NCI-H1105 (cell line): ENCODE measurements around the gene MLYCD.

ENCODE experiments used
- DNase-seq: peaks from one replicate; lab custom pipeline; 2025; lab: John Stamatoyannopoulos, UW

The MLYCD gene

DNA sequence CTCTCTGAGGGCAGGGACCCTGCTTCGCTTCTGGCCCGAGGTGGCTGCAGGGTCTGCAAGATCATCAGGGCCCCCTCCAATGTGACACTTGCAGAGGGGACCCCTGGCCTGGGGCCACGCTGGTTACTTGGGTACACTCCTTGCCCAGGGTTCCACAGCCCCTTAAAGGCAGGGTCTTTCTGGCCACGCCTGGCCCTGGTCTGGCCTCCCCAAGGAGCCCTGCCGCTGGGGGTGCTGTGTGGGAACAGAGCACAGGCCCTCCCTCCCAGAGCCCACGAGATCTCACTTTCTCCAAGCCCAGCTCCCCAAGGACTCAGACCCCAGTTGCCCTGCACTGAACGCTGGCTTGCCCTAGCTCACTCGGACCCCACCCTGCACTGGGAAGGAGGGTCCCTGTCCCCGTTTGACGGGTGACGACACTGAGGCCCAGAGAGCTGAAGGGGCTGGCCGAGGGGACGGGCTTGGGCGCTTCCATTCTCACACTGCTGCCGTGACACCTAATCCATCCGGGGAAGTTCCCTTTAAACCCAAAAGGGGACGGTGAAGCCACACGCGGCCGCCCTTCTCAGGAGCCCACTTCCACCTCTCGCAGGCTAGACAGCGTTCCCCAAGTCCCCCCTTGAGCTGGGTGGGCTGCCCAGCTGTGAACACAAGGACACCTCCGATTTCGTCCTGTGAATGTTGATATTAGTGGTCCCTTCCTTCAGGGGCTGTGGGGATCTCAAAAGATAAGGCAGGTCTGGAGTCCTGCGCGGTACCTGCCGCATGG, 27.2 kb downstream of the MLYCD start:
- no peak for DNase-seq

DNA sequence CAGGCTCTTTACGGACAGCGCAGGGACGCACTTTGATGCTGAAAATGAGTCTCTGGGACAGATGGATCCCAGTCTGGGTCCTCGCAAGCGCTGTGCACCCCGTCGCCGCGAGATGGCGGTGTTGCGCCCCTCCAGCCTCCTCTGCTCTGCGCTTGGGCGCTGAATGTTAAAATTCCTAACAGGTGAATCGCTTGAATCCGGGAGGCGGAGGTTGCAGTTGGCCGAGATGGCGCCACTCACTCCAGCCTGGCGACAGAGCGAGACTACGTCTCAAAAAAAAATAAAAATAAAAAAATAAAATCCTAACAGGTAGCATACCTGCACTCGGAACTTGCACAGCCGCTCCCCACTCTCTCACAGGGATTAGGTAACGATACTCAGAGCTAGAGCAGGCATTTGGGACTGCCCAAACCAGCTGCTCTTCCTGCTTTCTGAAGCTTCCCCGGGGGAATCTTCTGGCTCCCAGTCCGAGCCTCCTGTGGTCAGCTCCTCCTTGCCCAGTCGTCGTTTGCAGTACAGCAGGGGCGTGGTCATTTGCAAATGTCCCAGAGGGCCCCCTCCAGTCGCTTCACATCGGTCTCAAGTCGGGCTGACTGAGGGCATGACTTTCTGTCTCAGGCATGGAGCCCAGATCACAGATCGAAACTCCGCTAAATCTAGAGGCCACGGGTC, 27.9 kb downstream of the MLYCD start:
- peak; percentile 15 for DNase-seq

- DNase-seq, result no peak
Measured at GRCh38 chr16:83928341-83929055, 29.6 kb downstream of the MLYCD start.

DNA sequence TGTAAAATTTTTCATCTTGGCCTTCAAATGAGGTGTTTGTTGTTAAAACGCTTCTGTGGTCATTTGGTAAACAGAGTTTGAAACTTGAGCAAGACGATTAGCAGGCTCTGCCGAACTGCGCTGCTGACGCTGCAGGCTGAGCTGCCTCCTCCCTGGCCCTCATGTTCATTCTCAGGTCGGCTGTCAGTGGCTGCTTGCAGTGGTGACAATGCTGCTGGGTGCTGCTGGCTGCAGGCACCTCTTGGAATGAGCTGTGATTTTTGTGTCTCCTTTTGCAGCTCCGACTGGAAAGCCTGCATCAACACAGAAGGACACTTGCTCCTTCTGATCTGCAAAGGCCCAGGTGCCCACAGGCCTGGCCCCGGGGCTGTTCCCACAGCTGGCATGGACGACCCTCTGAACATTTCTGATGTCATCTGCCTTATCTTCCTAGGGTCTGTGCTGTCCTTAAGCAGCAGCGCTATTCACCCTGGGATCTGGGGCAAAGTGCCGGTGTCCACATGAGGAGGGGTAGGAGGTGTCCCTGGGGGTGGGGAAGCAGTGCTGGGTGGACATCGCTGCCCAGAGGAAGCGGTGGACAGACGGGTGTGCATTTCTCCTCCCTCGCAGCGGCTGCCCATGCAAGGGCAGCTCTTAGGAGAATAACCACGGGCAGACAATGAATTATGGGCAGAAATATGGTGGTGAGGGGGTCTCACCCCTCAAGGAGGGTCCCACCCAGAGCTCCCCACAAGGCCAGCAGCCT, 31.1 kb downstream of the MLYCD start:
- no peak for DNase-seq

GRCh38 chr16:83930730-83931500, 32.0 kb downstream of the MLYCD start:
- no peak for DNase-seq

DNA sequence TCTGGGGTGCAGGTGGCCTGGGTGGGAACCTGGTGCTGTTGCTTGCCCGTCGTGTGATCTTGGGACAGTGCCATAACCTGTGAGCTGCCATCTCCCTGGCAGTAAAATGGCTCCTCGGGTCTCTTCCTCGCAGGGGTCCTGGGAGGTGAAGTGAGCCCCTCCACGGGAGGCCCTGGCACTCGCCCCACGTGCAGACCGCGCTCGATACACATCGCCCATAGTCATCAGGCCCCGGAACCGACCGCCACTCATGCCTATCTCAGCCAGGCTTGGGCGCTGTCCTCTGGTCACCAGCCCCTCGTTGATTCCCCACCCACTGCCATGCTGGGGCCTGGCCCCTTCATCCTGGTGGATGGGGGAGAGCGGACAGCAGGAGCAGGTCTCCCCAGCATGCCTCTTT, 32.6 kb downstream of the MLYCD start:
- DNase-seq, result no peak

GRCh38 chr16:83932304-83932703, 33.4 kb downstream of the MLYCD start:
- no peak for DNase-seq

DNA sequence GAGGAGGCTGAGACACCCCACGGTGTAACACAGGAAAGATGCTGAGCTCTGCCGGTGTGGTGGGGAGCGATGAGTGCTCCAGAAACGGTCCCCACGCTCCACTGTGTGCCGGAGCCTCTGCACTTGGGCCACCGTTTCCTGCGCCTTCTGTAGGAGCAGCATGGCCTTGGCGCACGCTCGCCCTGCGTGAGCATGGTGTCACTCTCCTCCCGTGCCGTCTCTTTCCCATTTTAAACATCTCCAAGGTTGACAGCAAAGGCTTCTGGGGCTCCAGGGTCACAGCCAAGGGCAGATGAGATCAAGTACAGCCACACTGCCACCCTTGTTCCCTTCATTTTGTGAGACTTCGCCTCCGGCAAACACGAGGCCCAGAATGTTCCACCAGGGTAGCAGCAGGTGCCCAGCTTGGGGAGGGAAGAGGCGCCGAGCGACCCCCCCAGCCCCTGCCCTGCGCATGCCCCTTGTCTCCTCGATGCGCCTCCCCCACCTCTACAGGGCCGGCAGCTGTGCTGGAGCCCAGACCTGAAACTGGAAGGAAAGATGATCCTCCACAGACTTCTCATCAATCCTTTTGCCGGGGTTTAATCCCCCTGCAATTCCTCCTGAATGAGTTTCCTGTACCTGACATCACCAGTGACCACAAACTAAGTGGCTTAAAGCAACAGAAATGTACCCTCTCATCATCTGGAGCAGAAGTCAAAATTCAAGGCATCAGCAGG, 34.2 kb downstream of the MLYCD start:
- DNase-seq, result no peak

DNA sequence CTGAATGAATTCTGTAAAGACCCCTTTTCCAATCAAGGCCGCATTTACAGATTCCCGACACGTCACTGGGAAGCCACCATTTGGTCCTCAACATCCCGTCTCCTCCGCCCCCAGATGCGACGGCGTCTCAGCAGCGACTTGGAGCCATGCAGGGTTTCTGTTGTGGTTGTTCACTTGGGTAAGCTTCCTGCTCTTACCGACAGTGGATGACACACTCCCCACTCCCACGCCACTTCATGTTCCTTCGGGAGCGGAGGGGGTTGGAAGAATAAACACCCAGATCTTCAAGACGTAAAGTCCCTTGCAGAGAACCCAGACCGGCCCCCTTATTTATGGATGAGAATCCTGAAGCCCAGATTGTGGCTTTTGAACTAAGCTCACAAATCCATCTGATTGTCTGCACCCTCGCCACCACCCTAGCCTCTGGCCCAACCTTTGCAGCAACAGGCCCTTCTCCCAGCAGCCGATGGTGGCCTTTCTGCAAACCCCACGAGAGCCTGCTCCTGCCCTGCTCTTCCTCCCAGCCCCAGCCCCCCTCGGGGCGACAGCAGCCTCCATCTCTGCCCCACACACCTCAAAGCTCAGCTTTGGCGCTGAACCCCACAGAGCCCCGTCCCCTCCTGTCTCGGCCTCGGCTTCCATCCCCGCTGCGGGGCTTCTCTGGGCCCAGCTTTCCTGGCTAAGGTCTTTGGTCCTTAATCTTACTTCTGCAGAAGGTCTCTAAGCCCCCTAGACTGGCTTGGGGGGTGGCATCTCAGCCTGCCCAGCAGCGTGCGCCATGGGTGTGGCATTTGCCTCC, 35.2 kb downstream of the MLYCD start:
- DNase-seq, result no peak

DNA sequence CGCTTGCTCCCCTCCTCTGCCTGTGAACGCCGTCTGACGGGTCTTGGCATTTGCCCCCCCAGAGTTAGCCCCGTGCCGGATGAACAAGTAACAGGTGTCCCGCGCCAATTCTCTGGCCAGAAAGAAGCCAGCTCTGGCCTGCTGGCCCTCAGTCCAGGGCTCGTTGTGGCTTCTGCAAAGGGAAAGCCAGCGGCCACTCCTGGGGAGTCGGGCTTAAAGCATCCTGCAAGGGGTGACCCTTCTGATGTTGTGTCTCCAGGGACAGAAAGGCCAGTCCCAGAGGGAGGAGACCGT, 35.7 kb downstream of the MLYCD start:
- no peak for DNase-seq

DNA sequence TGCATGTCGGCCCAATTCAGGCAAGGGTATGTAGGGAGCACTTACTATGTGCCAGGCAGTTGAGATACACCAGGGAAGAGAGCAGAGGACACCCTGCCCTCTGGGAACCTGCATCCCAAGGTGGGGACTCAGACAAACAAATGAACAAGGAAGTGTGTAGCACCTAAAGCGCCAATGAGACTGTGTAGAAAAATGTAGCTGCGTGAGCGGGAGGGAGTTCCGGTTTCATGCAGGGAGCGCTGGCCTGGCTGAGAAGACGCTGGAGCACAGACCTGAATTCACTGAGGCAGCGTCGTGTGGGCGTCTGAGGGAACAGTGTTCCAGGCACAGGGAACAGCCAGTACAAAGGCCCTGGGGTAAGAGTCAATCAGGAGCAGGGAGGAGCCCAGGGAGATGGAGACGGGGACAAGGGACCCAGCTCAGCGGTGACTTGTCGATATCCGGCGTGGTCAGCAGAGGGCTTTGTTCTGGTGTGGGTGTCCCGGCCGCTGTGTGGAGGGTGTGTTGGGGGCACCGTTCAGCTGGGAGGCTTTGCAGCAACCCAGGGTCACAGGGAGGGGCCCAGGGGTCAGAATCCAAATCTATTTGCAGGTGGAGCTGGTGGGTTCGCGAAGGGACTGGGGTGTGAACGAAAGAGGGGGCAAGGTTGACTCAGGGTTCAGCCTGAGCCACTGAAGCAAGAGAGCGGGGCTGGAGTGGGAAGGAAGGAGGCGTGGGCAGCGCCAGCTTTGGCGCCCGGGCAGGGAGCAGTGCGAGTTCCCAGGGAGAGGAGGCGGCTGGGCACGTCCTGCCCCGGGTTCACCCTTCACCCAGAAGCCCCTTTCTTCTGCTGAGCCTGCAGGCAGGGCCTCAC, 36.3 kb downstream of the MLYCD start:
- DNase-seq, result no peak

DNA sequence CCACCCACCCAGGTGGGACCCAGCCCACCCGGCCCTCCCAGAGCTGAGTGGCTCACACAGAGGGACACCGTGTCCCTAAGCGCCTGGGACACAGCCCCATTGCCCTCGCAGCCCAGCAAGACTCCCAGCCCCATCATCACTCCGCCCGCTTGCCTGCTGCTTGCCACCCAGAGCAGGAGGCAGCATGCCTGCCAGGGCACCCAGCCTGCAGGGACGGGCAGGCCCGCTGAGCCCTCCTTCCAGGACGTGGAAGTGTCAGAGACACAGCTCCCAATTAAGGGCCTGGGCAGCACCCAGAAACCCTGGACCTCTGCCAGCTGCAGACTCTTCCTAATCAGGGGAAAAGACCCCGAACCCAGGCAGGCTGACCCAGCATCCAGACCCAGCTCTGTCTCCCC, 36.9 kb downstream of the MLYCD start:
- DNase-seq, result no peak

- no peak for DNase-seq
Measured at GRCh38 chr16:83936581-83937165, 37.8 kb downstream of the MLYCD start.

DNA sequence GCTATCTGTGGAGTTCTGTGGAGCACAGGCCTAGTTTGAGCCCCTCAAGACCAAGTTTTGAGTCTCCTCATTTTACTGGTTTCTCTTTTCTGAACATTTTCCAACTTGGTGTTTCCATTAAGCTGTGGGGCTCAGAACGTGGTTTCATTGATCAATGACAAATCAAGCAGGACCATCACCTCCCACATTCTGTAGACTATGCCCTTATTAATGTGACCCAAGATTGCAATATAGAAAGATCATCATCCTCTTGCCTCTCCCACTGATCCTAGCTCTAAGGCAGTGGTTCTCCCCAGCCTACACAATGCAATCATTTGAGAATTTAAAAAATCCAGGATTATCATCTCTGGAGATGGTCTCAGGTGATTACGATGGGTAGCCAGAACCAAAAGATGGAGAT, 38.4 kb downstream of the MLYCD start:
- DNase-seq, result no peak

DNA sequence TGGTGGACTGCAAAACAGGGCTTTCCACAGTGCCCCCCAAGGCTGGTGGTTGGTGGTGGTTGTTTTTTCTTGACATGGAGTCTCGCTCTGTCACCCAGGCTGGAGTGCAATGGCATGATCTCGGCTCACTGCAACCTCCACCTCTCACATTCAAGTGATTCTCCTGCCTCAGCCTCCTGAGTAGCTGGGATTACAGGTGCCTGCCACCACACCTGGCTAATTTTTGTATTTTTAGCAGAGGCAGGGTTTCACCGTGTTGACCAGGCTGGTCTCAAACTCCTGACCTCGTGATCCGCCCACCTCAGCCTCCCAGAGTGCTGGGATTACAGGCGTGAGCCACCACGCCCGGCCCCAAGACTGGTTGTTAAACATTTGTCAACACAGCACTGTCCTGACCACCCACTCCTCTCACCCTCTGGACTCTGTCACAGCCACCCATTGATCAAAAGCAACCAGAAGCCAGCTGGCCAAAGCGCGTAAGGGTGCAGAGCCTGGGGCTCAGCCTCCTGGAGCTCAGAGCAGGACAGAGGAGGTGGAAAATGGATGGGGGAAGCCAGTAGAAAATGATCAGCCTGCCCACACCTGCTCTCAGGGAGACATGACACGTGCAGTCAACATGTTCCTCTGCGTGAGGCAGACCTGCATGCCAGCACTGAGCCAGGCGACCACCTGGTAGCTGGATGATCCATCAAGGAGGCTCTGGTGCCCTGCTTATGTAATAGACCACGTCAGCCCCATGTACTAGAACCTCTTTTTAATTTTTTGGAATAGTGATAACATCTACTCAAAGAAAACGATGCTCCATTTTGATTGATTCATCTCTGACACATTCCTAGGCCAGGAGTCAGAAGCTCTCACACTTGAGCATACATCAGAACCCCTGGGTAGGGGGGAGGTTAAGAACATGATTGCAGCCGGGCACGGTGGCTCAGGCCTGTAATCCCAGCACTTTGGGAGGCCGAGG, 39.3 kb downstream of the MLYCD start:
- DNase-seq, result no peak

DNA sequence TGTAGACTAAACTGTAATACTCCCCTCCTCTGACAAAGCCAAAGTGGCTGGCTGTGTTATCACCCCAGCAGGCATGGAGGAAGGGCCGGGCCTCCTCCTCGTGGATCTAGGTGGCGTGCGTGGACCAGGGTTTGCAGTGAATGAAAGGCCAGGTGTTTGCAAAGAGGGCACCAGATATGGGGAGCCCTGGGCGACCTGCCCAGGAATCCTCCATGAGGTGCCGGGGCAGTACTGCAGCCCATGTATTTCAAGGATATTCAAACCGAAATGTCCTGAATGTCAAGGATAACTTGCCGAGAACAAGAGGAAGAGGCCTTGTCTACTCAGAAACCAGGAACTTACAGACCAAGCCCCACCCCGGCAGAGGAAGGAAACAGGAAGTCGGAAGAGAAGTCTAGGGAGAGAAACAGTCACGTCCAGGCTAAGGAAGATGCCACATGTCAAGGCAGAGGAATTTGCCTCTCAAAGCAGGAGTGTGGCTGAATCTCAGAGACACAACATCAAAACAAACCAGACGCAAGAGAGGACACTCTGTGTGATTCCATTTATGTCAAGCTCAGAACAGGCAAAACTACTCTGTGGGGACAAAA, 40.4 kb downstream of the MLYCD start:
- DNase-seq, result no peak

DNA sequence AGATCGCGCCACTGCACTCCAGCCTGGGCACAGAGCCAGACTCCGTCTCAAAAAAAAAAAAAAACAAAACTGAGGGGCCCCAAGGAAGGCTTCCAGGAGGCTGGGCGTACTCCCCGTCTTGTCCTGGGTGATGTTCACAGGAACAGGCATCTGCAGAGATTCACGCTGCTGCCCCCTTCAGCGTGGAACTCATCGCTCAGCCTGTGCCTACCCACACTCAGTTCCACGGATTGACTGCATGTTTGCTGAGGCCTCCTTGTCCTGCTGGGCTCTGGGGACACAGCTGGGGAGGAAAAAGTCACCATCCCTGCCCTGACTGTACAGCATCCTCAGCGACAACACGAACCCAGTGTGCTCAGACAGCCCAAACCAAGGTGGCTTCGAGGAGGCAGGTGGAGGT, 41.2 kb downstream of the MLYCD start:
- DNase-seq, result no peak
